Endothelial cell of umbilical vein (primary cell): ENCODE data around the gene GPR162. TPM values are rescaled to one million over a fixed set of nuclear protein-coding genes. Genes with fewer than 3 reads are reported as not detected.

ENCODE experiments used
- BruUV-seq: library from RNA; stranded (reverse); fragments of 400-500 nt; replicated peaks from 2 replicates; lab custom pipeline; 2021; lab: Mats Ljungman, UMichigan
- CTCF ChIA-PET: fragments of 300-600, 350-600 bp; sonication (Branson Sonifier 250); formaldehyde crosslinking; loops from one replicate; lab custom pipeline; 2021; ENCODE audit warnings: antibody characterized with exemption, inconsistent platforms; lab: Charles Lee
- POLR2A ChIA-PET: fragments of 300-600, 350-600 bp; sonication (Branson Sonifier 250); formaldehyde crosslinking; loops from one replicate; lab custom pipeline; 2021; ENCODE audit warnings: antibody characterized with exemption, inconsistent platforms; lab: Charles Lee
- DNase-seq: peaks from one replicate; pipeline ENCODE4 v3.0.0-alpha.2; 2011; ENCODE audit warnings: low read depth, low spot score
- FAIRE-seq: peaks from 2 replicates; lab custom pipeline; 2011; peaks lifted over from hg19 to GRCh38; lab: Jason Lieb, UNC
- H2AFZ ChIP-seq: 2 replicates; pipeline ENCODE4 v1.6.0; 2012; ENCODE audit warnings: low read depth, low read length, control low read depth, inconsistent platforms
- H3K27ac ChIP-seq: 2 replicates; pipeline ENCODE4 v1.5.1; 2011; ENCODE audit warnings: low read depth, mild to moderate bottlenecking, control low read depth, low read length, moderate library complexity; ENCODE audit not compliant: insufficient read depth
- H3K27me3 ChIP-seq, 2 experiments: 2 replicates each; pipeline versions ENCODE4 v1.6.0 to v1.6.1; 2011; ENCODE audit warnings: low read length in 2 of 2, mixed read lengths in 1 of 2; ENCODE audit not compliant: control insufficient read depth in 2 of 2, insufficient read depth in 2 of 2
- H3K36me3 ChIP-seq, 2 experiments: 2 replicates in 1 of 2; 3 replicates in 1 of 2; pipeline ENCODE4 v1.5.1; 2011; ENCODE audit warnings: low read length in 2 of 2, mild to moderate bottlenecking in 1 of 2, moderate library complexity in 1 of 2; ENCODE audit not compliant: control insufficient read depth in 2 of 2, insufficient read depth in 2 of 2; ENCODE audit errors: extremely low read depth in 1 of 2
- H3K4me1 ChIP-seq: 3 replicates; pipeline ENCODE4 v1.5.1; 2011; ENCODE audit warnings: mild to moderate bottlenecking, low read length; ENCODE audit not compliant: control insufficient read depth, insufficient read depth; ENCODE audit errors: extremely low read depth
- H3K4me2 ChIP-seq: 2 replicates; pipeline ENCODE4 v1.6.1; 2011; ENCODE audit warnings: low read length, control low read depth, mixed read lengths; ENCODE audit not compliant: insufficient read depth
- H3K4me3 ChIP-seq, 3 experiments: fragments of 200-600 bp in 1 of 3; sonication (generic), shearing (Covaris generic) in 1 of 3; replicated peaks in 1 of 3; 2 replicates each; pipeline ENCODE4 v1.5.1; 2011 to 2016; ENCODE audit warnings: control low read depth in 3 of 3, low read length in 3 of 3, mild to moderate bottlenecking in 2 of 3, inconsistent platforms in 1 of 3, low read depth in 1 of 3, moderate library complexity in 1 of 3; ENCODE audit not compliant: insufficient read depth in 1 of 3
- H3K79me2 ChIP-seq: 2 replicates; pipeline ENCODE4 v1.6.0; 2012; ENCODE audit warnings: low read length, inconsistent platforms; ENCODE audit not compliant: control insufficient read depth, insufficient read depth
- H3K9ac ChIP-seq: replicated peaks from 2 replicates; pipeline ENCODE3; 2011; ENCODE audit warnings: low read length, control low read depth; ENCODE audit not compliant: insufficient read depth; ENCODE audit errors: extremely low read depth
- H3K9me1 ChIP-seq: replicated peaks from 3 replicates; pipeline ENCODE4 v1.6.0; 2011; ENCODE audit warnings: mild to moderate bottlenecking, low read length; ENCODE audit not compliant: control insufficient read depth, insufficient read depth; ENCODE audit errors: extremely low read depth
- H3K9me3 ChIP-seq: replicated peaks from 2 replicates; pipeline ENCODE4 v1.5.1; 2012; ENCODE audit warnings: low read length, inconsistent platforms; ENCODE audit not compliant: control insufficient read depth, insufficient read depth
- H4K20me1 ChIP-seq: replicated peaks from 2 replicates; pipeline ENCODE3; 2011; ENCODE audit warnings: mild to moderate bottlenecking, low read length; ENCODE audit not compliant: control insufficient read depth, insufficient read depth; ENCODE audit errors: extremely low read depth
- CTCF ChIP-seq, 2 donors: IDR thresholded peaks; 1 replicate in 1 of 2; 2 replicates in 1 of 2; pipeline ENCODE4 v1.5.1; 2011; ENCODE audit warnings: low read length in 2 of 2, mild to moderate bottlenecking in 2 of 2, moderate library complexity in 2 of 2, control low read depth in 1 of 2, inconsistent platforms in 1 of 2, low read depth in 1 of 2; ENCODE audit not compliant: insufficient read depth in 1 of 2; ENCODE audit errors: extremely low read depth in 1 of 2
- EZH2 ChIP-seq: IDR thresholded peaks from 2 replicates; pipeline ENCODE4 v1.6.1; 2012; ENCODE audit warnings: borderline replicate concordance, low read depth, mild to moderate bottlenecking, moderate library complexity, low read length, inconsistent platforms; ENCODE audit not compliant: severe bottlenecking
- FOS ChIP-seq: IDR thresholded peaks from 2 replicates; pipeline ENCODE4 v1.6.1; 2011; ENCODE audit warnings: mild to moderate bottlenecking, low read length, moderate library complexity, borderline replicate concordance; ENCODE audit not compliant: insufficient read depth
- GATA2 ChIP-seq: IDR thresholded peaks from 2 replicates; pipeline ENCODE4 v1.7.0; 2011; ENCODE audit warnings: low read depth, mild to moderate bottlenecking, moderate library complexity, mixed read lengths, low read length; ENCODE audit not compliant: insufficient read length, insufficient read depth
- JUN ChIP-seq: IDR thresholded peaks from 2 replicates; pipeline ENCODE4 v1.6.1; 2011; ENCODE audit warnings: borderline replicate concordance, low read depth; ENCODE audit not compliant: insufficient read length, insufficient read depth
- MAX ChIP-seq: IDR thresholded peaks from 2 replicates; pipeline ENCODE4 v1.6.1; 2011; ENCODE audit not compliant: insufficient read depth, insufficient read length
- MYC ChIP-seq: IDR thresholded peaks from one replicate; pipeline ENCODE4 v1.6.1; 2011; ENCODE audit warnings: mild to moderate bottlenecking, low read depth, low read length
- POLR2AphosphoS5 ChIP-seq: IDR thresholded peaks from 2 replicates; pipeline ENCODE4 v1.6.1; 2012; ENCODE audit warnings: low read depth, mild to moderate bottlenecking, control low read depth, low read length, moderate library complexity; ENCODE audit not compliant: insufficient read depth
- dilution Hi-C: fragments of 300-500 bp; cut with MboI; formaldehyde crosslinking; loops from one replicate; pipeline ENCODE4 v1.15.0; 2019; ENCODE audit warnings: low sequenced_read_pairs; ENCODE audit not compliant: extremely low pct_ligation_motif_present
- intact Hi-C: fragments of 100-400 bp; cut with micrococcal nuclease; formaldehyde crosslinking; loops from one replicate; pipeline ENCODE4 v1.10.0; 2022
- polyA plus RNA-seq, 4 experiments: library from polyadenylated mRNA; depleted of rRNA in 3 of 4; stranded (reverse) in 3 of 4; unstranded in 1 of 4; fragments of >200 nt; gene quantifications; 2 replicates each; pipeline versions ENCODE4 v1.2.1 to v1.2.3, GENCODE V29; 2011 to 2012; ENCODE audit warnings: missing spikeins in 1 of 4
- total RNA-seq: library from RNA; stranded (reverse); gene quantifications from 2 replicates; pipeline ENCODE4 v1.2.3, GENCODE V29; 2021

Gene GPR162
- total and polyA plus RNA-seq, 2 donors (not counting 3 experiments of a cell fraction or from before 2014, with no cell fraction given): 9.7 to 13.7 TPM

GRCh38 chr12:6826125-6826733 is 4.6 kb downstream of the GPR162 start:
- H3K9ac ChIP-seq: no peak overlapping the region
- CTCF ChIA-PET: interaction anchor here (1.9 to 12.0 kb wide), 5 partner anchors 46 to 206 kb away, joined by 7 to 148 read pairs (median 10); partner anchors contain the start of gene MLF2
- no peaks in the 10 kb centered on the region for H3K9me3 ChIP-seq
- peaks cover 20% of the 10 kb centered on the region for H3K4me1 ChIP-seq
- peaks cover 3% of the 10 kb centered on the region in 2 experiments for H3K27me3 ChIP-seq
- H3K4me2 ChIP-seq: no peak overlapping the region
- no peak for DNase-seq
- no peak for FAIRE-seq
- BruUV-seq: no TSS peak
- no peaks in the 10 kb centered on the region for H4K20me1 ChIP-seq
- no peak overlapping the region for H3K4me3 ChIP-seq
- dilution Hi-C loops (no loop called here), intact Hi-C loops (no loop called here)
- H3K36me3 ChIP-seq: peaks cover 0 to 6% of the 10 kb centered on the region in 2 experiments
- POLR2A ChIA-PET: no interaction called here
- H2AFZ ChIP-seq: no peak overlapping the region
- no peak overlapping the region for H3K27ac ChIP-seq
- TF ChIP-seq MAX (no peak), POLR2AphosphoS5 (no peak), MYC (no peak), CTCF (IDR thresholded peaks at IDR 0.05; ENCODE audit: extremely low read depth in 1 of 2, insufficient read depth in 1 of 2, low read depth in 1 of 2, low read length in 2 of 2) (no peak), EZH2 (no peak), JUN (no peak), FOS (no peak), GATA2 (no peak)
- H3K9me1 ChIP-seq: no peaks in the 10 kb centered on the region
- H3K79me2 ChIP-seq: peaks cover 25% of the 10 kb centered on the region
